B cell (primary cell): ENCODE measurements around the gene FOXP4. TPM values are rescaled to one million over a fixed set of nuclear protein-coding genes. Genes with fewer than 3 reads are reported as not detected.

Experiments
- ATAC-seq: fragments of 200-7000 bp; cut with Tn5 transposase; one replicate; pipeline ENCODE4 v1.10.0; 2021; ENCODE audit warnings: low read depth, mild to moderate bottlenecking, moderate number of reproducible peaks, moderate library complexity
- CTCF ChIA-PET: fragments of 350-600 bp; sonication (Branson Sonifier 250); formaldehyde crosslinking; loops from one replicate; lab custom pipeline; 2021; ENCODE audit warnings: antibody characterized with exemption, inconsistent platforms; lab: Charles Lee
- POLR2A ChIA-PET: fragments of 350-600 bp; sonication (Branson Sonifier 250); formaldehyde crosslinking; loops from one replicate; lab custom pipeline; 2021; ENCODE audit warnings: antibody characterized with exemption; lab: Charles Lee
- DNase-seq: peaks from one replicate; pipeline ENCODE4 v3.0.0; 2013
- H2AFZ ChIP-seq: 2 replicates; pipeline ENCODE4 v1.6.1; 2012; ENCODE audit warnings: mild to moderate bottlenecking, low read depth, low read length; ENCODE audit not compliant: insufficient read depth, poor library complexity, severe bottlenecking
- H3K27ac ChIP-seq, 2 donors: 1 replicate in 1 of 2; 2 replicates in 1 of 2; pipeline ENCODE4 v1.5.1; 2012 to 2013; ENCODE audit warnings: low read length in 2 of 2, mild to moderate bottlenecking in 2 of 2, moderate library complexity in 1 of 2
- H3K27me3 ChIP-seq, 4 experiments: fragments of 200-600 bp in 1 of 4; sonication (generic) in 1 of 4; replicated peaks in 1 of 4; 1 replicate in 2 of 4; 2 replicates in 2 of 4; pipeline versions ENCODE4 v1.6.1 to v1.7.0; 2013 to 2016; ENCODE audit warnings: low read length in 3 of 4, mild to moderate bottlenecking in 2 of 4, mixed read lengths in 1 of 4, moderate library complexity in 1 of 4; ENCODE audit not compliant: insufficient read depth in 4 of 4, control insufficient read depth in 3 of 4; ENCODE audit errors: control extremely low read depth in 1 of 4
- H3K36me3 ChIP-seq, 2 experiments: replicated peaks in 1 of 2; 1 replicate in 1 of 2; 2 replicates in 1 of 2; pipeline versions ENCODE4 v1.6.1 to v1.7.1; 2013; ENCODE audit warnings: low read length in 1 of 2; ENCODE audit not compliant: insufficient read depth in 2 of 2, control insufficient read depth in 1 of 2; ENCODE audit errors: control extremely low read depth in 1 of 2, extremely low read depth in 1 of 2
- H3K4me1 ChIP-seq, 2 donors: fragments of 200-600 bp in 1 of 2; sonication (generic) in 1 of 2; 1 replicate in 1 of 2; 2 replicates in 1 of 2; pipeline versions ENCODE4 v1.5.1 to v1.6.1; 2013 to 2017; ENCODE audit warnings: low read length in 2 of 2; ENCODE audit not compliant: control insufficient read depth in 2 of 2, insufficient read depth in 2 of 2
- H3K4me2 ChIP-seq: replicated peaks from 2 replicates; pipeline ENCODE3; 2012; ENCODE audit warnings: mild to moderate bottlenecking, low read depth, low read length; ENCODE audit not compliant: poor library complexity, severe bottlenecking
- H3K4me3 ChIP-seq, 5 experiments: fragments of 200-600 bp in 1 of 5; sonication (generic) in 1 of 5; 1 replicate in 3 of 5; 2 replicates in 2 of 5; pipeline versions ENCODE4 v1.5.1 to v1.7.0; 2011 to 2016; ENCODE audit warnings: low read length in 4 of 5, mild to moderate bottlenecking in 4 of 5, low read depth in 2 of 5, control low read depth in 1 of 5, moderate library complexity in 1 of 5; ENCODE audit not compliant: insufficient read depth in 1 of 5; ENCODE audit errors: control extremely low read depth in 1 of 5, extremely low read depth in 1 of 5
- H3K79me2 ChIP-seq: fragments of 200-600 bp; sonication (generic); one replicate; pipeline ENCODE4 v1.6.0; 2016; ENCODE audit warnings: low read length; ENCODE audit not compliant: control insufficient read depth, insufficient read depth
- H3K9ac ChIP-seq: fragments of 200-600 bp; sonication (generic); 2 replicates; pipeline ENCODE4 v1.6.1; 2017; ENCODE audit warnings: mild to moderate bottlenecking, low read length, moderate library complexity
- H3K9me3 ChIP-seq, 3 donors: one replicate each; pipeline versions ENCODE4 v1.6.1 to v1.7.1; 2013; ENCODE audit warnings: low read length in 2 of 3; ENCODE audit not compliant: control insufficient read depth in 2 of 3, insufficient read depth in 1 of 3; ENCODE audit errors: control extremely low read depth in 1 of 3
- H4K20me1 ChIP-seq: 2 replicates; pipeline ENCODE4 v1.6.0; 2012; ENCODE audit warnings: mild to moderate bottlenecking, low read length; ENCODE audit not compliant: insufficient read depth, control insufficient read depth, poor library complexity, severe bottlenecking
- H3K27ac Mint-ChIP-seq: one replicate; pipeline ENCODE4 v1.8.0; 2021; ENCODE audit warnings: mixed read lengths
- H3K27me3 Mint-ChIP-seq: one replicate; pipeline ENCODE4 v1.8.0; 2021; ENCODE audit warnings: mixed read lengths
- H3K4me1 Mint-ChIP-seq: one replicate; pipeline ENCODE4 v1.8.0; 2021; ENCODE audit warnings: mixed read lengths
- H3K4me3 Mint-ChIP-seq: one replicate; pipeline ENCODE4 v1.8.0; 2021; ENCODE audit warnings: mixed read lengths
- H3K9me3 Mint-ChIP-seq: one replicate; pipeline ENCODE4 v1.8.0; 2022; ENCODE audit warnings: mixed read lengths; ENCODE audit not compliant: insufficient read depth
- CTCF ChIP-seq: fragments of 200-600 bp; IDR thresholded peaks from one replicate; pipeline ENCODE4 v1.8.0; 2022; ENCODE audit warnings: antibody characterized with exemption, mild to moderate bottlenecking
- EZH2 ChIP-seq: IDR thresholded peaks from 2 replicates; pipeline ENCODE4 v1.6.1; 2012; ENCODE audit warnings: borderline replicate concordance, low read depth, mild to moderate bottlenecking, moderate library complexity, low read length; ENCODE audit not compliant: insufficient read depth, poor library complexity, severe bottlenecking
- WGBS: methylation state at CpG from one replicate; pipeline ENCODE4 v1.1.5; 2013; ENCODE audit warnings: missing lambda C conversion rate; ENCODE audit not compliant: insufficient coverage; 5-methylcytosine and 5-hydroxymethylcytosine counted together
- intact Hi-C: fragments of 100-400 bp; cut with micrococcal nuclease; formaldehyde crosslinking; loops from one replicate; pipeline ENCODE4 v1.10.0; 2022
- polyA plus RNA-seq: library from polyadenylated mRNA; depleted of rRNA; stranded (reverse); fragments of >200 nt; gene quantifications from 2 replicates; pipeline ENCODE4 v1.2.3, GENCODE V29; 2012
- total RNA-seq, 2 donors: library from RNA; stranded (reverse); fragments of 120-200 nt in 1 of 2; gene quantifications; 1 replicate in 1 of 2; 2 replicates in 1 of 2; pipeline versions ENCODE4 v1.2.3 to v1.2.4, GENCODE V29; 2013 to 2022

The FOXP4 gene
- total and polyA plus RNA-seq, 2 donors (not counting 1 experiment from before 2014, with no cell fraction given) = 17.0 to 38.7 TPM

- no peak for ATAC-seq
- H3K27me3 Mint-ChIP-seq = no peaks in the 10 kb centered on the region
- H3K9me3 Mint-ChIP-seq = no peaks in the 10 kb centered on the region
- peaks cover under 1% of the 10 kb centered on the region for H3K4me1 Mint-ChIP-seq
- Histone ChIP-seq H2AFZ (no peak overlapping the region), H3K27ac (no peak overlapping the region), H3K9ac (no peak overlapping the region), H3K27me3 (no peaks in the 10 kb centered on the region), H3K4me2 (no peak overlapping the region), H4K20me1 (no peaks in the 10 kb centered on the region), H3K36me3 (peaks cover 0 to 24% of the 10 kb centered on the region in 2 experiments), H3K4me3 (no peak overlapping the region), H3K4me1 (no peaks in the 10 kb centered on the region), H3K9me3 (no peaks in the 10 kb centered on the region), H3K79me2 (no peaks in the 10 kb centered on the region)
- ChIA-PET POLR2A (no interaction called here), CTCF (interaction anchor here (0.6 to 11.9 kb wide), 8 partner anchors 8 to 503 kb away, joined by 3 to 181 read pairs (median 3); no protein-coding TSS in a partner anchor)
- no peak overlapping the region for H3K27ac Mint-ChIP-seq
- WGBS = 93% methylated on average over 15 of the region's 19 CpGs
- no peak overlapping the region for H3K4me3 Mint-ChIP-seq
- DNase-seq = no peak
- no peak for TF ChIP-seq CTCF
- no peak for TF ChIP-seq EZH2
- intact Hi-C loops = no loop called here
Observed at GRCh38 chr6:41597246-41598000, 51.2 kb downstream of the FOXP4 start.

GRCh38 chr6:41598670-41599014 is 52.5 kb downstream of the FOXP4 start:
- Histone ChIP-seq H3K27me3 (no peaks in the 10 kb centered on the region), H3K9ac (no peak overlapping the region), H3K4me1 (peaks cover 4 to 12% of the 10 kb centered on the region in 2 donors), H3K9me3 (no peaks in the 10 kb centered on the region), H4K20me1 (no peaks in the 10 kb centered on the region), H3K36me3 (peaks cover 0 to 18% of the 10 kb centered on the region in 2 experiments), H3K4me2 (no peak overlapping the region), H3K4me3 (no peak overlapping the region), H3K27ac (no peak overlapping the region), H3K79me2 (no peaks in the 10 kb centered on the region), H2AFZ (no peak overlapping the region)
- ChIA-PET CTCF (interaction anchor here (1.0 kb wide), 1 partner anchor 83 kb away, joined by 3 read pairs; no protein-coding TSS in a partner anchor), POLR2A (interaction anchor here (0.7 kb wide), 1 partner anchor 94 kb away, joined by 4 read pairs; no protein-coding TSS in a partner anchor)
- Mint-ChIP-seq H3K27ac (no peak overlapping the region), H3K4me3 (no peak overlapping the region), H3K27me3 (no peaks in the 10 kb centered on the region), H3K9me3 (no peaks in the 10 kb centered on the region), H3K4me1 (peaks cover 10% of the 10 kb centered on the region)
- TF ChIP-seq EZH2 (no peak), CTCF (no peak)
- DNase-seq (no peak), ATAC-seq (no peak)
- intact Hi-C loops = no loop called here
- WGBS = 88% methylated on average over 8 of the region's 8 CpGs
